NCI-H1694 treated with DMSO at 0.1 percent for 48 hours (cell line): Measurements from ENCODE around the gene KRTAP4-4.
"Not testable (repeated sequence)": the region's sequence is repeated elsewhere in the genome, so short reads cannot be mapped to it uniquely, and the experiment has no call there.

Source experiments
- DNase-seq: peaks from one replicate; lab custom pipeline; 2025; lab: John Stamatoyannopoulos, UW

The KRTAP4-4 gene

DNA sequence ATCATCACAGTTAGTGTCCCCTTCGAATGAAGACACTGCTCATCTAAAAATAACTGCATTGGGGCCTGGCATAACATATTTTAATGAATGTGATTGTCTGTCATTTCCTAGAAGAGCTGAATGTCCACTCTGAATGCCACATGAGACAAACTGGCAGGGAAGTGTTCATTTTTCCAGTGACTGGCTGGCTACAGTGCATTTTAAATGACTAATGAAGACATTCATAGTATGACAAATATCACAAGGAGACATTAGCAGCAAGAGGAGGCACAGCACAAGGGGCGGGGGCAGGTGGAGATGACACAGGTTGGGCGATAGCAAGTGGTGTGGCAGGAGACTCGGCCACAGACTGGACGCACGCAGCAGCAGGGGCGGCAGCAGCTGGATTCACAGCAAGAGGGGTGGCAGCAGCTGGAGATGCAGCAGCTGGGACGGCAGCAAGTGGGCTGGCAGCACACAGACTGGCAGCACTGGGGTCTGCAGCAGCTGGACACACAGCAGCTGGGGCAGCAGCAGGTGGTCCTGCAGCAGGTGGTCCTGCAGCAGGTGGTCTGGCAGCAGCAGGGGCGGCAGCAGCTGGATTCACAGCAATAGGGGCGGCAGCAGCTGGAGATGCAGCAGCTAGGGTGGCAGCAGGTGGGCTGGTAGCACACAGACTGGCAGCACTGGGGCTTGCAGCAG, 11.4 kb downstream of the KRTAP4-4 start:
- DNase-seq: not testable (repeated sequence)

GRCh38 chr17:41147531-41148204, 12.9 kb downstream of the KRTAP4-4 start:
- no peak for DNase-seq

GRCh38 chr17:41145261-41145660, 15.3 kb downstream of the KRTAP4-4 start:
- no peak for DNase-seq

DNA sequence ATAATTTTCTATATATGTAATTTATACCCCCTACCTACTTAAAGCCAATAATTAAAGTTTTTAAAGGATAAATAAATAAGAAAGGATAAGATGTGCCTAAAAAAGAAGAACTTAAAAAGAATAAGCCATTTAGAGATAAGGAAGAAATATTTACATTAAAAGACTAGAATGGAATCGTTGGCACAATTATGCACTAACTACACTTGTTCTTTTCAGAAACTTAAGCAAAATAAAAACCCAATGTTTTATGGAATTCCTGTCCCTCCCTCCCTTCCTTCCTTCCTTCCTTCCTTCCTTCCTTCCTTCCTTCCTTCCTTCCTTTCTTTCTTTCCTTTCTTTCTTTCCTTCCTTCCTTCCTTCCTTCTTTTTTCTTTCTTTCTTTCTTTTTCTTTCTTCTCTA, 15.7 kb downstream of the KRTAP4-4 start:
- no peak for DNase-seq

GRCh38 chr17:41141361-41141760, 19.2 kb downstream of the KRTAP4-4 start:
- no peak for DNase-seq

DNA sequence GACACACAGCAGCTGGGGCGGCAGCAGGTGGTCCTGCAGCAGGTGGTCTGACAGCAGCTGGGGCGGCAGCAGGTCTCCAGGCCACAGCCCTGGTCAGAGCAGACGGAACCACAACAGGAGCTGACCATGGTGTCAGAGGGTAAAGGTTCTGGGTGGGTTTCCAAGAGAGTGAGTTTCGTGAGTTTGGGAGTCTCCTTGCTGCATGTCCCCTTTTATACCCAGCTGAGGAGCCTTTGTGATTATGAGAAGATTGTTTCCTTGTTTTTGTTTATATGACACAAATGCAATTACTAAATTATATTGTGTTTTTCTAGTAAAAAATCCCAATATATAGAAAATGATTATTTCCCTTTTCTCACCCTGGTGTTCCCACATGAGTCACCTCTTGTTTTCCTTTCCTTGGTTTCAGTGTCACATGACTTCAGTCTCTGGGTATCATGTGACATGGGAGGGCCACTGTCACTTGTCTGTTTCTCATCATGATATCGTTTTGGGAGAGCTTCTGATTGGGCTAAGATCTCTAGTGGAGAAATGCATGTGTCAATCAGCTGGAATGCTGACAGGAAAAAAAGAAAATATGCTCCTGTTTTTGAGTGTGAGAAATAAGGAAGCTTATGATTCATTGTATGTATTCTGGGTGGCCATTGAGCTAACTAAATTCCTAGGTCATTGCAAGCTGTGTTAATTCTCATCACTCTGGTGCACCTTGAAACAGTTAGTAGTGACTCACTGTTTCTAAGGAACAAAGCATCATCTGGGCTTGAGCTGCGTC, 20.0 kb downstream of the KRTAP4-4 start, which contains the start of gene KRTAP4-6:
Gene KRTAP4-6 (minus strand): TSS at position 185 of the 772 bp plus-strand sequence. CDS start 57 bp downstream, at position 128.
- no peak for DNase-seq

DNA sequence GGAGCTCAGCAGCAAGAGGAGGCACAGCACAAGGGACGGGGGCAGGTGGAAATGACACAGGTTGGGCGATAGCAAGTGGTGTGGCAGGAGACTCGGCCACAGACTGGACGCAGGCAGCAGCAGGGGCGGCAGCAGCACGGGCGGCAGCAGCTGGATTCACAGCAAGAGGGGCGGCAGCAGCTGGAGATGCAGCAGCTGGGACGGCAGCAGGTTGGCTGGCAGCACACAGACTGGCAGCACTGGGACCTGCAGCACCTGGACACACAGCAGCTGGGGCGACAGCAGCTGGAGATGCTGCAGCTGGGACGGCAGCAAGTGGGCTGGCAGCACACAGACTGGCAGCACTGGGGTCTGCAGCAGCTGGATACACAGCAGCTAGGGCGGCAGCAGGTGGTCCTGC, 20.7 kb downstream of the KRTAP4-4 start:
- DNase-seq: not testable (repeated sequence)

DNA sequence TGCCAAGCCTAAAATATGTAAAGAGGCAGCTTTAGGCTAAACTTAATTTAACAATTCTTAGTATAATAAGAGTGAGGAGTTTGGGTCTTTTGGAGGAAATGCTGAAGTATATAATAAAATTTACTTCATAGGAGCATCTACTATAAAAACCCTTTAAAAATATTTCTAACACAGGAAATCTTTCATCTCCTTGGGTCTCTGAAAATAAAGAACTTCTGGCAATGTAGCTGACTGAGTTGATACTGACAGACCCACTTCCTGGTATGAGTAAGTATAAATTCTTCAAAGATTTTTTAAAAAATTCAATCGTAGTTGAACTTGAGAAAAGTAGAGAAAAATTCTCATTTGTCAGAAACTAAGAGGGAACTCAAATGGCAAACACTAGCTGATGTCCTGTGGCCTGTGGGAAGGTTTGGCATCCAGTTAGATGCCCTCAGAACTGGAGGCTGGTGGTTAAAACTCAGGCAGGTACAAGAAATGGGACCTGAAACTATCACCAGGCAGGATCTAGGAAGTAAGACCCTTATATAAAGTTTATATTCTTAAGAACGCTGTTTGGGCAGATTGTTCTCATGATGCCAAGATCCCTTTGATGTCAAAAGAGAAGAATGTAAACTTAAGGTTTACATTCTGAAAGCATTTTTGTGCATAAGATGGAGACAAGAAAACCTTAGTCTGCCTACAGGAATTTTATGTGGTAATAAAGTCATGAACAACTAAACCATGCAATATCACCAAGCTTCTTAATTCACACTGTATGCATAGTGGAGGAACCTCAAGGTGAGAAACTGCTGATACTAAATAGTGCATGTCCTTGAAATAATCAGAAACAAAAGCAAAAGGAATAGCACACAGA, 26.4 kb downstream of the KRTAP4-4 start:
- no peak for DNase-seq

DNA sequence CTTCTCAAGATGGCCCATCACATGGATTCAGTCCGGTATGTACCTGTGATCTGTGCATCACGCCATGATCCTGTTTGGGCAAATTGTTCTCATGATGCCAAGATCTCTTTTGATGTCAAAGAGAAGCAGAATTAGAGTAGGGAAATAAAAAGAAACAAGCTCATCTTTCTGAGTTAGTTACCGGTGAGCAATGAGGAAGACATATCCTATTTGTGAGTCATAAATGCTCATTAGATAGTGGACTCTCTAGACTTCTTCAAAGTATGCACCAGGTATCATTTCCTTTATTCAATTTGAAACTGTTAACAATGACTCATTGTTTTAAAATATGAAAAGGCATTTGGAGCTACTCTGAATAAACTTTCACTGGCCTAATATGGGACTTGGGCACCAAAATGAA, 28.6 kb downstream of the KRTAP4-4 start:
- no peak for DNase-seq

- no peak for DNase-seq
Measured at GRCh38 chr17:41127371-41127770, 33.2 kb downstream of the KRTAP4-4 start.

DNA sequence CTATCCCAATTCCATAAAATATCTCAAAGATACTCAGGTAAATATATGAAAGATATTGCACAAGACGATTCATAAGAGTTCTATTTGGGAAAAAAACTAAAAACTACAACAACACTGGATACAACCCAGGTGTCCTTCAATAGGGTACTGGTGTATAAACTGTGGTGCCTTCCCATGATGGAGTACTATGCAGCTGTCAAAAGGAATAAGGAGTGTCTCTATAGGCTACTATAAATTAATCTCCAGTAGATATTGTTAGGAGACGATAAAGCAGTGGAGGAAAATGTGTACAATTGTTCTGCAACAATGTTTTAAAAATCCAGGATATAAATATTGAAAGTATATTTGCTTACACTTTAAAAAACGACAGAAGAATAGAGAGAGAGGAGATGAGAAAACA, 34.1 kb downstream of the KRTAP4-4 start:
- DNase-seq: no peak

DNA sequence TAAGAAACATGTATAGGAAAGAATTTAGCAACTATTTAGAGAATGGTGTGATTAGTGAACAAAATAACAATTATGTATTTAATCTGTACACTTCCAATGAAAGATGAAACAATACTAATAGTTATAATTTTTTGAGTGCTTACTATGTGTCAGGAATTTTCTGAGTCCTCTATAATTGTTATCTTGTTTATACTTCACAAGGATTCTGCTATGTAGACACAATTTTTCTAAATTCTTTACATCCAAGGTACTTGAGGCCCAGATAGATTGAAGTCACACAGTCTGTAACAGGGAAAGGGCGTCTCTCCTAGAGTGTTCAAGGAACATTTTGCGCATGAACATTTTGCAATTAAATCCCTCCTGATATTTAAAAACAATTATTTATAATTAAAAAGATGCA, 35.5 kb downstream of the KRTAP4-4 start:
- no peak for DNase-seq

GRCh38 chr17:41123991-41124371, 36.6 kb downstream of the KRTAP4-4 start, which contains the start of gene KRTAP4-12:
Gene KRTAP4-12 (minus strand): TSS chr17:41124182. CDS start chr17:41124122, 60 bp downstream.
- not testable (repeated sequence) for DNase-seq

GRCh38 chr17:41123292-41123990, 37.1 kb downstream of the KRTAP4-4 start:
- DNase-seq: not testable (repeated sequence)

GRCh38 chr17:41121742-41122141, 38.8 kb downstream of the KRTAP4-4 start:
- no peak for DNase-seq

GRCh38 chr17:41119696-41120690, 40.6 kb downstream of the KRTAP4-4 start:
- DNase-seq: not testable (repeated sequence)

GRCh38 chr17:41118721-41119120, 41.8 kb downstream of the KRTAP4-4 start:
- DNase-seq: no peak

DNA sequence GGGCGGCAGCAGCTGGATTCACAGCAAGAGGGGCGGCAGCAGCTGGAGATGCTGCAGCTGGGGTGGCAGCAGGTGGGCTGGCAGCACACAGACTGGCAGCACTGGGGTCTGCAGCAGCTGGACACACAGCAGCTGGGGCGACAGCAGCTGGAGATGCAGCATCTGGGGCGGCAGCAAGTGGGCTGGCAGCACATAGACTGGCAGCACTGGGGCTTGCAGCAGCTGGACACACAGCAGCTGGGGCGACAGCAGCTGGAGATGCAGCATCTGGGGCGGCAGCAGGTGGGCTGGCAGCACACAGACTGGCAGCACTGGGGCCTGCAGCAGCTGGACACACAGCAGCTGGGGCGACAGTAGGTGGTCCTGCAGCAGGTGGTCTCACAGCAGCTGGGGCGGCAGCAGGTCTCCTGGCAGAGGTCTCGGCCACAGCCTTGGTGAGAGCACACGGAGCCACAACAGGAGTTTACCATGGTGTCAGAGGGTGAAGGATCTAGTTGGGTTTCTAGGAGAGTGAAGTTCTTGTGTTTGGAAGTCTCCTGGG, 42.6 kb downstream of the KRTAP4-4 start, which contains the start of gene KRTAP4-11:
Gene KRTAP4-11 (minus strand): TSS at position 528 of the 541 bp plus-strand sequence. CDS start 58 bp downstream, at position 470.
- not testable (repeated sequence) for DNase-seq

DNA sequence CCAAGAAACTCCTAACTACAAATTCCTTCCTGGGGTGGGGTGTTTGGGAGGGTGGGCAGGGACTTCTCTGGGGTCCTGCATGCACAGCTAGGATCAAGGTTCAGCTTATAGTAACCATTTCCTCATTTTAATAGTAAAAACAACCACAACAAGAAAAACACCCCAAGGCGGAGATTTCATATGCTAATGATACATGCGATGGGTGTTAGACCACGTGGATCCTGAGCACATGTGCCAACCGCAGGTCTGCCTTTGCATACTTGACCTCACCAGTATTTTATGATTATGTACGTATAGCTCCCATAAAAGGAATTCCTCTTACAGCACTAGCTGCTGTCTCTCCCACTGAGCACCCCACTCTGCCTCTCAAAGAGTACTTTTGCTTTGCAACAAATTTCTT, 44.3 kb downstream of the KRTAP4-4 start:
- no peak for DNase-seq
